Smooth muscle cell of the brain vasculature (primary cell): Measurements from ENCODE around the gene RBM48.
"Not testable (repeated sequence)": the region's sequence is repeated elsewhere in the genome, so short reads cannot be mapped to it uniquely, and the experiment has no call there.

Source experiments
- DNase-seq: peaks from one replicate; pipeline ENCODE4 v3.0.0-alpha.2; 2012; ENCODE audit warnings: low read depth, low spot score

Gene RBM48

DNA sequence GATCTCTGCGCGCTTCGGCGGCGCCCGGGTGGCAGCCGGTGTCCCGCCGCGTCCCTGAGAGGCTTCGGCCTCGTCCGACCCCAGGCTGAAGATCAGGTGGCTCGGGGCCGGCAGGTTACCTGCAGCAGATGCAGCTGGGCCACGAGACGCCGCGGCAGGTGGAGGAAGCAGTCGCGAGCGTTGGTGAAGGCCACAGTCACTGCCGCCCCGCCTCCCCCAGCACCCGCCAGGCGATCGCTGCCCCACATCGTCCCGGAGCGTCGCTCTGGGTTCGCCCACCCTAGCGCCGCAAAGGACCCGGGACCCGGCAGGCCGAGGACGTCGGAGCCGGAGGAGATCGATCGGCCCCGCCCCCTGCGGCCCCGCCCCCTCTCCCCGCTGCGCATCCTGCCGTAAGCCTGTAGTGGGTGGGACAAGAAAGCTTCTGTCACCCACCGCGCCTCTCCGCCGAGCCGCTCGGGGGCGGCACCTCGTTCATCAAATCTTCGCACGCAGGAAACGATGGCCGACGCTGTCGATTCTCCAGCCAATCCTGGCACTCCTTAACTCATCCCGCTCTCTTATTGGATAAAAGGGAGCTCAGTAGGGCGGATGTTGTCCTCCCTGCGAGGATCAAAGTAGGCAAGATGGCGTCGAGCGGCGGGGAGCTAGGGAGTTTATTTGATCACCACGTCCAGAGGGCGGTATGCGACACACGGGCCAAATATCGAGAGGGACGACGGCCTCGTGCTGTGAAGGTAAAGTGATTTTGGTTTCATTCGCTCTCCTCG, at the start of gene RBM48, which contains the start of gene PEX1:
TSS of gene RBM48 (plus strand) at position 608 of the 770 bp plus-strand sequence. CDS start at position 627, 19 bp downstream.
TSS of gene PEX1 (minus strand) at position 333 of the 770 bp plus-strand sequence. CDS start at position 248, 85 bp downstream.
- DNase-seq: peak; percentile 99

GRCh38 chr7:92479146-92479545, 49.4 kb upstream of the RBM48 start:
- not testable (repeated sequence) for DNase-seq

- not testable (repeated sequence) for DNase-seq
Measured at GRCh38 chr7:92483624-92484023, 45.0 kb upstream of the RBM48 start.

- not testable (repeated sequence) for DNase-seq
Measured at GRCh38 chr7:92484226-92484625, 44.4 kb upstream of the RBM48 start.

DNA sequence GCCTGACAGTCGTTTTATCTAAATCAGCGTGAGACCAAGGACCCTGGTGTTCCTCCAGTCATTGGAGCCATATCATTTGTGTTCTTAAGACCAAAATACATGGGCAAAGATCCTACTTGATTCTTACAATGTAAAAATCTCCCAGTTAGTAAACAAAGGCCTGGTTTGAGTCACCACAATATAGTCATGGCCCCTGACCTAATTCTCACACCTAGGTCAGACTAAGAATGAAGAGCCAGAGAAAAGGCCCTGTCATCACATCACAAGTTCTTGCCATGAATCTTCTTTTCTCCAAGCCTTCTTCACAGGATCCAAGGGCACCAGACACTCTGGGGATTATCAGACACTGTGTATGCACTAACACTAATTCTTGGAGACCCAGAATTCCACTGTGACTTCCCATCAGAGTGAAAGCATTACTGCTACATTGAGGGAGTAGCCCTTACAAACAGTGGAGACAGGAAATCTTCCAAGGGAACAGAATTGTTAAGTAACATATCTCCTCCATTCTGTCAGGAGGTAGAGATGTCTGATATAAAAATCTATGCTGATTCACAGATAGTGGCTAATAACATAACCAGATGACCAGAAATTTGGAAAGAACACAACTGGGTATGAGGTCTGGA, 43.2 kb upstream of the RBM48 start:
- no peak for DNase-seq

DNA sequence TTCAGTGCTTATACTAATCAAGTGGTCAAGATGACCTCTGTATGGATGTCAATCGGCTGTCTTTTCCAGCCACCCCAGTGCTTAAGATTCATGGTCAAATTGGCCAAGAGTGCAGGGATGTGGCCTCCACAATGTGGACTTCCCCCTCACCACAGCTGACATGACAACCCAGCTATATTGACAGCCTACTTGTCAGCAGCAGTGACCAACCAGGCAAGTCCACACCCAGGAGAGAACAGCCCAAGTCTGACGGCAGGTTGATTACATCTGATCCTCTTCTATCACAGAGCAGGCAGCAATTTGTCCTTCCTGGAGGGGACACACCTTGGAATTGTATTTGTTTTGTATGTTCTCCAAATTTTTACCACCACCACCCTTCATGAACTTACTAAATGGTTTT, 42.6 kb upstream of the RBM48 start:
- no peak for DNase-seq

- DNase-seq: no peak
Measured at GRCh38 chr7:92487804-92488203, 40.8 kb upstream of the RBM48 start.

GRCh38 chr7:92489634-92490033, 39.0 kb upstream of the RBM48 start:
- no peak for DNase-seq

GRCh38 chr7:92496876-92497275, 31.7 kb upstream of the RBM48 start:
- no peak for DNase-seq

DNA sequence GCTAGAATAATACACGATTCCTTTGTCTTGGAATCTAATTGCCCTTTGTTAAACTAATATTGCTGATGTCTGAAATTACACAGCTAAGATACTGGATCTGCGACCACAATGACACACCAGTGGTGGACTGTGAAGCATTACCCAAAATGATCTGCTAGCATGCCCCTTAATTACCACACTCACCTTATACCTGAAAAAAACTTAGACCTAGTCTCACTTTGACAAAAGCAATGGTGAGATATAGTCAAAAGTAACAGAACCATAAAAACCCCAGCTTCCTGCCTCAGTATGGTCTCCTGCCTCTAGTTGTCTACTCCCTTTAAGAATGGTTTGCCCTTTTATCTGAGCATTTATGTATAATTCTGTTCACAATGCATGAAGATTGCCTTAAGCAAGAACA, 30.0 kb upstream of the RBM48 start:
- no peak for DNase-seq

GRCh38 chr7:92503767-92504166, 24.8 kb upstream of the RBM48 start:
- no peak for DNase-seq

GRCh38 chr7:92504563-92504962, 24.0 kb upstream of the RBM48 start:
- DNase-seq: no peak

GRCh38 chr7:92506363-92506762, 22.2 kb upstream of the RBM48 start:
- DNase-seq: no peak

- DNase-seq: no peak
Measured at GRCh38 chr7:92508946-92509345, 19.6 kb upstream of the RBM48 start.

GRCh38 chr7:92513167-92513902, 15.3 kb upstream of the RBM48 start:
- no peak for DNase-seq

- no peak for DNase-seq
Measured at GRCh38 chr7:92517631-92518030, 11.0 kb upstream of the RBM48 start.

DNA sequence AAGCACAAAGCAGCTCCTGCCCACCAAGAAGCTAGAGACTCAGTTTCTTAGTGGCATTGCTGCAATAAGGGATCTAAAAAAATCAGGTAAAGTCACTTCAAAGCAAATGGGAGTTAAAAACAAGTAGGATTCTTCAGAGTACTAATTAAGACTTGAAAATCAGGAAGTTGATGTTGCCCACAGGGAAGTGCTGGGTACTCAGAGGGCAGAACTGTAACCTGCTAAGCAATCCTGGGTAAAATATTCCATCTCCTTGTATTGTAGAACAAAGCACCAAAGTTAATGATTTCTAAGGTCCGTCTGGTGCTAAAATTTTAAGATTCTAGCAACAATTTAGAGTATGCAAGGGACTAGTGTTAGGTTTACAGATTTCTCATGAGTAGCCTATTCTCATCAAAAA, 8.6 kb upstream of the RBM48 start:
- DNase-seq: no peak

DNA sequence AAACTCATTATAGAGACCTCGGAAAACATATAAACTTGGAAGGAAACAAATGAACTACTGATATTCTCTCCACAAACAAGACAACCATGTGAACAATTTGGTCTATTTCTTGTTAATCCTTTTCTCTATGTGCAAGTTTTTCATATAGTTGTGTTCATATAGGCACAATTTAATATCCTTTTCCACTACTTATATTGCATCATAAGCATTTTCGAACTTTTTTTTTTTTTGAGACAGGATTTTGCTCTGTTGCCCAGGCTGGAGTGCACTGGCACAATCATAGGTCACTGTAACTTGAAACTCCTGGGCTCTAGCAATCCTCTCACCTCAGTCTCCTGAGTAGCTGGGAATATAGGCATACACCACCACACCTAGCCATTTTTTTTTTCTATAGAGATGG, 5.5 kb upstream of the RBM48 start:
- DNase-seq: no peak

DNA sequence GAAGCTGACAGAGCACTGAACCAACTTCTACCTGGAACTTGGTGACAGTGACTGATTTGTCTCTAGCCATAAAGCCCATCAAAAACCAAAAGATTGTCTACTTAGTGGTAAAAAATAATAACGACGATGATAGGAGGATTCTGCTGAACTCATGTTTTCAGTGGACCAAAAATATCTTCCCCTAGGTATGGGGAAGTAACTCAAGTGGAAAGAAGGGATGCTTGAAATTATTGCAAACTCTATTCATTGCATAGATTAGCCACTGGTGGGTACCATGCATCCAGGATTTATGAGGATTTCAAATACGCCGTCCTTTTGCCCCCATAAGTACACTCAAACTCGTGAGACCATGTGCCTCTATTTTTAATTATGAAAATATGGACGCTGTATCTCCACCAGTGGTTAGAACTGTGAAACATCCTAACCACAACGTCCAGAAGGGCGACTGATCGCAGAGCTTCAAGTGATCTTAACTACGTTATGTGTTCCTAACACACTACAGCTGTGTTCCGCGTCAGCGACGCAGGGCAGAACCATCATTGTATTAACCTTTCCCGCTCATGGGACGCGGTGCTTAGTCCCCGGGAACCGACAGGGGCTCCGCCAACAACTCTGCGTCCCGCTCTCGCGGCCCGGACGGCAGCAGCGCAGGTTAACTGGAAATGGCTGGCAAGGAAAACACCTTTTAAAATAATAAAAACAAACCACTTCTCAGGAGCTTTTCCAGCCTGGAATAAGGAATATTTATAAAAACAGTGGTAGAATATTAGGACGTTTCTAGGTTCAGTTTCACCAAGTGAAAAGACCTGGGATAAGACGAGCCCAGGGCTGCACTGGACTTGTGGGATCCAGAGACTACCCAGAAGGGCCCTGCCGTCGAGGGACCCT, 1.1 kb upstream of the RBM48 start:
- DNase-seq: no peak

DNA sequence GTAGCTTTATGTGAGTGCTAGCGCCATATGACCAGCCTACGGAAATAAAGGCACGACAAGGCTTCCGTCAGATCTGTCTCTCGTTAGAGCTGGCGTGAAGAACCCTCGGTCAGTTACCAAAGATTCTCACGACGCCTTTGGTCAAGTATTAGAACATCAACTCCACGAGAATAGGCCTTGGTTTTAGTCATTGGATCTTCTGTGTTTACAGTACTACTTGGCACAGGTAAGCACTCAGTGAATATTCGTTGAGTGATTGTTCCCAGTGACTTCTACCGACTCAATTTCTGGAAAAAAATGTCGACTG, 316 bp downstream of the RBM48 start:
- DNase-seq: no peak

- no peak for DNase-seq
Measured at GRCh38 chr7:92534572-92534971, 6.0 kb downstream of the RBM48 start.

DNA sequence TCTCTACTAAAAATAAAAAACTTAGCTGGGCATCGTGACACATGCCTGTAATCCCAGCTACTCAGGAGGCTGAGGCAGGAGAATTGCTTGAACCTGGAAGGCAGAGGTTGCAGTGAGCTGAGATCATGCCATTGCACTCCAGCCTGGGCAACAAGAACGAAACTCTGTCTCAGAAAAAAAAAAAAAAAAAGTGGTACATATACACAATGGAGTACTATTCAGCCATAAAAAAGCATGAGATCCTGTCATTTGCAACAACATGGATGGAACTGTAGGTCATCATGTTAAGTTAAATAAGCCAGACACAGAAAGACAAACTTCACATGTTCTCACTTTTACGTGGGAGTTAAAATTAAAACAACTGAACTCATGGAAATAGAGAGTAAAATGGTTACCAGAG, 14.9 kb downstream of the RBM48 start:
- DNase-seq: not testable (repeated sequence)
